ENCODE measurements around the gene SLC52A3.

DNA sequence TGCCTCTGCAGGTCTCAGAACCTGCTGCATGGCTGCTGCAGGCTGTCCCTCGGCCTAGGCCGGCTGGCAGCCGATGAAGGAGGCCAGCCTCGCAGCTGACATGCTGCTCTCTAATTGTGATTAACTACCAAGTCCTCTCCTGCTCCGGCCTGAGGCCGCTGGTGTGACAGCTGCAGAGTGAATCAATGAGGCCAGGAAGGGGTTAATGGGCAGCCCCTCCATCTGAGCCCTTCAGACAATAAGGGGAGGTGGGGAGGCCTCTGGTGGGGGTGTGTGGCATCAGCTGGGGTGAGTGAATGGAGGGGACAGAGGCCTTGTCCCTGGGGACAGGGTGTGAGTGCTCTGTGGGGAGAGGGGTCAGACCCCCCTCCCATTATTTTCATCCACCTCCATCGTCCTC is 34.4 kb downstream of the SLC52A3 start:
- no peak for TF ChIP-seq EP300 (IDR thresholded peaks at IDR 0.05)
- TF ChIP-seq, protein P1, sequence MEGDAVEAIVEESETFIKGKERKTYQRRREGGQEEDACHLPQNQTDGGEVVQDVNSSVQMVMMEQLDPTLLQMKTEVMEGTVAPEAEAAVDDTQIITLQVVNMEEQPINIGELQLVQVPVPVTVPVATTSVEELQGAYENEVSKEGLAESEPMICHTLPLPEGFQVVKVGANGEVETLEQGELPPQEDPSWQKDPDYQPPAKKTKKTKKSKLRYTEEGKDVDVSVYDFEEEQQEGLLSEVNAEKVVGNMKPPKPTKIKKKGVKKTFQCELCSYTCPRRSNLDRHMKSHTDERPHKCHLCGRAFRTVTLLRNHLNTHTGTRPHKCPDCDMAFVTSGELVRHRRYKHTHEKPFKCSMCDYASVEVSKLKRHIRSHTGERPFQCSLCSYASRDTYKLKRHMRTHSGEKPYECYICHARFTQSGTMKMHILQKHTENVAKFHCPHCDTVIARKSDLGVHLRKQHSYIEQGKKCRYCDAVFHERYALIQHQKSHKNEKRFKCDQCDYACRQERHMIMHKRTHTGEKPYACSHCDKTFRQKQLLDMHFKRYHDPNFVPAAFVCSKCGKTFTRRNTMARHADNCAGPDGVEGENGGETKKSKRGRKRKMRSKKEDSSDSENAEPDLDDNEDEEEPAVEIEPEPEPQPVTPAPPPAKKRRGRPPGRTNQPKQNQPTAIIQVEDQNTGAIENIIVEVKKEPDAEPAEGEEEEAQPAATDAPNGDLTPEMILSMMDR (IDR thresholded peaks at IDR 0.05): no peak
- no peak for TF ChIP-seq POLR2AphosphoS5 (IDR thresholded peaks at IDR 0.05)
